Cerebellar cortex (tissue), 1 donor: ENCODE measurements around the gene PODN.

Source experiments
- DNase-seq: peaks from one replicate; pipeline ENCODE4 v3.0.0-alpha.2; 2015; ENCODE audit warnings: low spot score

Gene PODN

GRCh38 chr1:53050310-53050709 lies 11.7 kb upstream of the PODN start:
- no peak for DNase-seq

GRCh38 chr1:53051676-53052075 lies 10.3 kb upstream of the PODN start:
- no peak for DNase-seq

DNA sequence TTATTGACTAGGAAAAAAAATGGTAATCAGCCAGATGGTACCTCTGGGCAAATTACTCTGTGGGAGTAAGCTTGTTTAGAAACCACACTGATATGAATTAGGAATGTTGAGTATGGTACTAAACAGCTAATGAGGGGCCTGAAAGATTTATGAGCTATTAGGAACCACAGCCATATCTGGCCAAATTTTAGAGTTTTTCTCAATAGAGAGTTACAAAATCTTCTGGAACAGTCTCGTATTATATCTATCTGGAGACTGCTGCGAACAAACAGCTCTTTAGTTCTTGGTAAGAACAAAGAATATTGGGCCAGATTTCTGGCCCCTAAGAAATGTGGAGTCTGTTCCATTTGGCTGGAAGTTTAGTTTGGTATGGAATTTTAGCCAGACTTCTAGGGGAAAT lies 4.9 kb upstream of the PODN start:
- DNase-seq: no peak

GRCh38 chr1:53060579-53060978 lies 1.4 kb upstream of the PODN start:
- DNase-seq: no peak

GRCh38 chr1:53061123-53061858 lies 722 bp upstream of the PODN start:
- no peak for DNase-seq

- no peak for DNase-seq
Measured at GRCh38 chr1:53062708-53063591, 937 bp downstream of the PODN start.

- DNase-seq: no peak
Measured at GRCh38 chr1:53063744-53064515, 1.9 kb downstream of the PODN start.

GRCh38 chr1:53065391-53065790 lies 3.4 kb downstream of the PODN start:
- DNase-seq: no peak

GRCh38 chr1:53066488-53066887 lies 4.5 kb downstream of the PODN start:
- no peak for DNase-seq

DNA sequence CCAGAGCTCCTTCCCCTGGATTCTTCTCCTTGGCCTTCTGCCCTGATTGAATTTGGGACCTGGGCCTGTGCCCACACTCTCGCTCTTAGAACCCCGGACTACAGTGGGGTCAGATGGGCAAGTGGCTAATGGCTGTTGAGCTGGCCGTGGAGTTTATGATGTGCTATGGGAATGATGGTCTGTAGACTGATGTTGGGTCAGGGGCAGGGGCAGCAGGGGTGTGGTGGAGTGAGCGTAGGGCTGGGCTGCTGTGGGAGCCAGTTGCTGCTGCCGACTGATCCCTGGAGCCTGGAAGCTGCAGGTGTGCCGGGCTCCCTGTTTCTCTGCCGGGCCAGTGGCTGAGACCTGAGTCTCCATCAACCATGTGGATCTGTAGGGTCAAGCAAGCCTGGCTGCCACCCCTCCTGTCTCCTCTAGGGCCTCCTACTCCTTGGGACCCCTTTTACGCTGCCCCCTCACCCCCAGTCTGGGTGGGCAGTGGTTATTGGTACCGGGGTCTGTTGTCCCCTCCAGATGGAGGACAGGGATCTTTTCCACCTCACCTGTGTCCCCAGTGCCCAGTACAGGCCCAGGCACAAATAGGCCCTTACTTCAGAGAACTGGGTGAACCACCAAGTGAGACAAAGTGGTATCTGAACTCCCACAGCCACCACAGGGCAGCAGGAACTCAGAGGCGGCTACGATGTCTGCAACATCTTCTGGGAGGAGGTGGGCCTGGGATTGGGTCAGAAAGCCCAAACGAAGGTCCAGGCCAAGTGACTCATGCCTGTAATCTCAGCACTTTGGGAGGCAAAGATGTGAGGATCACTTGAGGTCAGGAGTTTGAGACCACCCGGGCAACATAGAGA lies 5.1 kb downstream of the PODN start:
- DNase-seq: no peak

DNA sequence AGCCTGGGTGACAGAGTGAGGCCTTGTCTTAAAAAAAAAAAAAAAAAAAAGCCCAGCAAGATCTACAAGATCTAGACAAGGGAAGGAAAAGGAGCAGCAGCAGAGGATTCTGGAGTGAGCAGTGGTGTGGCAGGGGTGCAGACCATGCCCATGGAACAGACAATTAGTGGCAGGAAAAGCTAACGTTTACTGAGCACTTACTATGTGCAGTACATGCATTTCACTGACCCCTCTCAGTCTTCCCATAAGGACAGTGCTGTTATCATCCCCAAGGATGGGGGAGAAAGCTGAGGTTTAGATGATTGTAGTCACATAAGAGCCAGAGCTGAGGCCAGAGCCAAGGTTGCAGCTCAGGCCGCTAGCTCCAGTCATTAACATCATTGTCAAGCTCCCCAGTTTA lies 5.9 kb downstream of the PODN start:
- no peak for DNase-seq

- no peak for DNase-seq
Measured at GRCh38 chr1:53068314-53069099, 6.5 kb downstream of the PODN start.

- no peak for DNase-seq
Measured at GRCh38 chr1:53069265-53069662, 7.3 kb downstream of the PODN start.

- DNase-seq: no peak
Measured at GRCh38 chr1:53069663-53070327, 7.8 kb downstream of the PODN start.

- DNase-seq: no peak
Measured at GRCh38 chr1:53070621-53071020, 8.6 kb downstream of the PODN start.

- no peak for DNase-seq
Measured at GRCh38 chr1:53071167-53071865, 9.3 kb downstream of the PODN start.

DNA sequence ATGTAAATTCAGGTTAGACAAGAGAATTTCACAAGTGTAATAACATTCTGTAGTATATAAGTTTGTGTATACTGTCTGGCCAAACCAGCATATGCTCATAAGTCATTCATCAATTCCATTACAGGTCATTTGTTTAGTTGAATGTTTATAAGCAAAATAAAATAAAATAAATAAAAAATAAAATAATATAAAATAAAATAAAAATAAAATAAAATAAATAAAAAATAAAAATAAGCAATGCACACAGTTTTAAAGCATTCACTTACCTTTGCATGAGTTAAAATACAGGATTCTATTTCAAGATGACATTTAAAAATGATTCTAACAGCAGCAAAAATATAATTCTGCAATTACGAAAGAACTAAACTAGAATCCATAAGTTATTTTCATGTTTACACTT lies 9.9 kb downstream of the PODN start:
- DNase-seq: no peak

GRCh38 chr1:53073287-53073686 lies 11.3 kb downstream of the PODN start:
- DNase-seq: no peak

DNA sequence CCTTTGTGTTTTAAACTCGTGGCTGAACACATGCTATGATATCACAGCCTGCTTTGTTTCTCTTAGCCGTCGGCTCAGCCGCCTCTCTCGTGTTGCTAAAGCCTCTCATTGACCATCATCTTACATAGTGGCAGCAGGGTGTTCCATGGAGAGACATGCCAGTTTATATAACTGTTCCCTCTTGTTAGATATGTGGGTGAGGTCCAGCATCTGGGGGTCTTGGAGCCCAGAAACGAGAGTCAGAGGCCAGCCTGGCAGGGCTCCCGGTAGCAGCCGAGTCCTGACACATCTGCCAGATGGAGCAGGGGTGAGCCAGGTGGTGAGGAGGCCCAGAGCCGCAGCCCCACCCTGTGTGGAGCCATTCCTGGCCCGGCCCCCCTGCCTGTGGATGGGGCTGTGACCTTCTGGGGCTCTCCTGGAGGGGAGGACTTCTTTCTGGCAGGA lies 11.9 kb downstream of the PODN start:
- DNase-seq: no peak
